H1 (cell line): ENCODE results near the gene TRIM27. TPM values are rescaled to one million over a fixed set of nuclear protein-coding genes. Genes with fewer than 3 reads are reported as not detected.

Experiments
- CTCF ChIA-PET: fragments of 300-600 bp; sonication (Branson Sonifier 250); formaldehyde crosslinking; loops from one replicate; lab custom pipeline; 2021; ENCODE audit not compliant: partially characterized antibody; lab: Charles Lee
- POLR2A ChIA-PET: fragments of 300-600 bp; sonication (Branson Sonifier 250); formaldehyde crosslinking; loops from one replicate; lab custom pipeline; 2021; ENCODE audit warnings: inconsistent platforms; ENCODE audit not compliant: partially characterized antibody; lab: Charles Lee
- DNase-seq, 2 experiments: peaks; one replicate each; pipeline versions ENCODE4 v3.0.0 to v3.0.0-alpha.2; 2010 to 2022; ENCODE audit warnings: low spot score in 2 of 2, low read depth in 1 of 2, mixed read lengths in 1 of 2
- FAIRE-seq: peaks from 2 replicates; lab custom pipeline; 2011; peaks lifted over from hg19 to GRCh38; lab: Jason Lieb, UNC
- H2AFZ ChIP-seq: 2 replicates; pipeline ENCODE4 v1.8.1; 2012; ENCODE audit warnings: low read length, inconsistent platforms
- H2AK5ac ChIP-seq: 2 replicates; pipeline ENCODE4 v1.6.1; 2013; ENCODE audit warnings: low read depth, low read length
- H2BK120ac ChIP-seq: replicated peaks from 2 replicates; pipeline ENCODE3; 2013; ENCODE audit warnings: low read depth, low read length, inconsistent platforms
- H2BK12ac ChIP-seq: 2 replicates; pipeline ENCODE4 v1.6.1; 2013; ENCODE audit warnings: low read depth, low read length
- H2BK15ac ChIP-seq: 2 replicates; pipeline ENCODE4 v1.6.1; 2013; ENCODE audit warnings: low read length
- H2BK20ac ChIP-seq: 2 replicates; pipeline ENCODE4 v1.6.1; 2013; ENCODE audit warnings: low read length
- H2BK5ac ChIP-seq: 2 replicates; pipeline ENCODE4 v1.6.1; 2013; ENCODE audit warnings: low read depth, low read length
- H3K14ac ChIP-seq: 2 replicates; pipeline ENCODE4 v1.6.1; 2013; ENCODE audit warnings: inconsistent platforms; ENCODE audit not compliant: insufficient read length
- H3K18ac ChIP-seq: 2 replicates; pipeline ENCODE4 v1.6.1; 2013; ENCODE audit warnings: low read length; ENCODE audit errors: extremely low read depth
- H3K23ac ChIP-seq: 2 replicates; pipeline ENCODE4 v1.6.1; 2013; ENCODE audit warnings: inconsistent platforms; ENCODE audit not compliant: insufficient read length
- H3K23me2 ChIP-seq: 2 replicates; pipeline ENCODE4 v1.6.1; 2013; ENCODE audit warnings: low read depth, low read length
- H3K27ac ChIP-seq: 2 replicates; pipeline ENCODE4 v1.6.1; 2011; ENCODE audit warnings: low read depth, low read length, inconsistent platforms
- H3K27me3 ChIP-seq, 4 experiments: replicated peaks in 1 of 4; 1 replicate in 1 of 4; 2 replicates in 3 of 4; pipeline versions ENCODE4 v1.6.1 to v1.8.1; 2011 to 2013; ENCODE audit warnings: low read length in 3 of 4, mild to moderate bottlenecking in 3 of 4, inconsistent platforms in 2 of 4, mixed read lengths in 2 of 4, moderate library complexity in 1 of 4; ENCODE audit not compliant: control insufficient read depth in 3 of 4, insufficient read depth in 3 of 4; ENCODE audit errors: extremely low read depth in 1 of 4
- H3K36me3 ChIP-seq, 4 experiments: 2 replicates each; pipeline versions ENCODE4 v1.6.1 to v1.8.1; 2011 to 2013; ENCODE audit warnings: mild to moderate bottlenecking in 4 of 4, low read length in 3 of 4, moderate library complexity in 2 of 4, control low read depth in 1 of 4, inconsistent platforms in 1 of 4; ENCODE audit not compliant: insufficient read depth in 4 of 4, control insufficient read depth in 2 of 4
- H3K4ac ChIP-seq: replicated peaks from 2 replicates; pipeline ENCODE3; 2013; ENCODE audit warnings: low read length, low read depth, mixed read lengths, inconsistent platforms; ENCODE audit not compliant: insufficient read length
- H3K4me1 ChIP-seq, 4 experiments: replicated peaks in 1 of 4; 1 replicate in 1 of 4; 2 replicates in 3 of 4; pipeline versions ENCODE4 v1.6.1 to v1.8.1; 2011 to 2013; ENCODE audit warnings: low read length in 3 of 4, inconsistent platforms in 2 of 4, mixed read lengths in 1 of 4; ENCODE audit not compliant: insufficient read depth in 4 of 4, control insufficient read depth in 3 of 4
- H3K4me2 ChIP-seq, 2 experiments: 2 replicates each; pipeline versions ENCODE4 v1.6.1 to v1.8.1; 2011 to 2013; ENCODE audit warnings: low read depth in 2 of 2, low read length in 2 of 2, control low read depth in 1 of 2, inconsistent platforms in 1 of 2, mild to moderate bottlenecking in 1 of 2; ENCODE audit not compliant: insufficient read depth in 1 of 2
- H3K4me3 ChIP-seq, 4 experiments: fragments of 200-600, 300-600 bp in 1 of 4; sonication (generic), shearing (Covaris generic), sonication (Bioruptor Twin) in 1 of 4; 2 replicates each; pipeline versions ENCODE4 v1.5.1 to v1.8.1; 2011 to 2016; ENCODE audit warnings: low read length in 4 of 4, low read depth in 3 of 4, control low read depth in 2 of 4, inconsistent platforms in 2 of 4, mild to moderate bottlenecking in 2 of 4, mixed read lengths in 1 of 4, moderate library complexity in 1 of 4; ENCODE audit not compliant: insufficient read depth in 2 of 4; ENCODE audit errors: extremely low read depth in 1 of 4
- H3K56ac ChIP-seq: replicated peaks from 2 replicates; pipeline ENCODE3; 2013; ENCODE audit warnings: low read depth, mild to moderate bottlenecking, mixed read lengths, low read length, inconsistent platforms; ENCODE audit not compliant: insufficient read length
- H3K79me1 ChIP-seq: 2 replicates; pipeline ENCODE4 v1.6.1; 2013; ENCODE audit warnings: low read depth, low read length, control low read depth
- H3K79me2 ChIP-seq, 2 experiments: 2 replicates each; pipeline versions ENCODE4 v1.6.1 to v1.8.1; 2012 to 2013; ENCODE audit warnings: low read length in 2 of 2, mild to moderate bottlenecking in 2 of 2, inconsistent platforms in 1 of 2; ENCODE audit not compliant: insufficient read depth in 2 of 2, control insufficient read depth in 1 of 2
- H3K9ac ChIP-seq, 4 experiments: replicated peaks in 1 of 4; 1 replicate in 1 of 4; 2 replicates in 3 of 4; pipeline versions ENCODE4 v1.6.1 to v1.8.1; 2011 to 2013; ENCODE audit warnings: low read depth in 3 of 4, low read length in 3 of 4, control low read depth in 2 of 4, mild to moderate bottlenecking in 2 of 4, moderate library complexity in 2 of 4, inconsistent platforms in 1 of 4; ENCODE audit errors: extremely low read depth in 1 of 4
- H3K9me3 ChIP-seq, 2 experiments: 2 replicates each; pipeline versions ENCODE4 v1.6.1 to v1.8.1; 2012 to 2013; ENCODE audit warnings: mild to moderate bottlenecking in 2 of 2, moderate library complexity in 2 of 2, control low read depth in 1 of 2, inconsistent platforms in 1 of 2, low read depth in 1 of 2, low read length in 1 of 2, mixed read lengths in 1 of 2; ENCODE audit not compliant: insufficient read depth in 2 of 2
- H4K20me1 ChIP-seq, 2 experiments: replicated peaks in 1 of 2; 2 replicates each; pipeline versions ENCODE3 to v1.8.1; 2011 to 2013; ENCODE audit warnings: inconsistent platforms in 2 of 2, low read length in 2 of 2, mild to moderate bottlenecking in 1 of 2; ENCODE audit not compliant: insufficient read depth in 2 of 2, control insufficient read depth in 1 of 2
- H4K5ac ChIP-seq: 2 replicates; pipeline ENCODE4 v1.6.1; 2013; ENCODE audit warnings: low read length, low read depth, mixed read lengths, inconsistent platforms; ENCODE audit not compliant: insufficient read length
- H4K8ac ChIP-seq: 2 replicates; pipeline ENCODE4 v1.8.0; 2013; ENCODE audit warnings: mild to moderate bottlenecking, moderate library complexity, low read length, inconsistent platforms; ENCODE audit not compliant: insufficient read depth; ENCODE audit errors: extremely low read depth
- H4K91ac ChIP-seq: replicated peaks from 2 replicates; pipeline ENCODE3; 2013; ENCODE audit warnings: low read length, mixed read lengths, inconsistent platforms; ENCODE audit not compliant: insufficient read length
- ASH2L ChIP-seq: fragments of 200-600, 300-600 bp; sonication (generic); IDR thresholded peaks from one replicate; pipeline ENCODE4 v1.7.1; 2017; ENCODE audit warnings: low read length
- BCL11A ChIP-seq, 2 experiments: IDR thresholded peaks; one replicate each; pipeline ENCODE4 v1.6.1; 2011; ENCODE audit warnings: low read depth in 2 of 2, low read length in 2 of 2, mild to moderate bottlenecking in 2 of 2
- CHD2 ChIP-seq: IDR thresholded peaks from 2 replicates; pipeline ENCODE4 v1.6.1; 2012; ENCODE audit warnings: low read length, improper control_type of control experiment
- JUND ChIP-seq: IDR thresholded peaks from 2 replicates; pipeline ENCODE4 v1.6.1; 2011; ENCODE audit warnings: mild to moderate bottlenecking, improper control_type of control experiment, low read length
- RBBP5 ChIP-seq: IDR thresholded peaks from 2 replicates; pipeline ENCODE4 v1.7.1; 2012; ENCODE audit warnings: low read depth, mild to moderate bottlenecking, inconsistent platforms, low read length, moderate library complexity, borderline replicate concordance
- SIRT6 ChIP-seq: IDR thresholded peaks from one replicate; pipeline ENCODE4 v1.7.1; 2012; ENCODE audit warnings: low read length, inconsistent platforms
- WGBS, 2 experiments: shearing (Covaris generic) in 1 of 2; methylation state at CpG; one replicate each; pipeline versions ENCODE4 v1.1.6 to v1.1.7; 2013 to 2015; ENCODE audit warnings: low lambda C conversion rate in 2 of 2, mixed read lengths in 2 of 2, inconsistent platforms in 1 of 2, low coverage in 1 of 2, missing lambda C conversion rate in 1 of 2; ENCODE audit not compliant: insufficient replicate concordance in 2 of 2, insufficient coverage in 1 of 2, insufficient read length in 1 of 2; ENCODE audit errors: extremely low coverage in 1 of 2, missing lambda C conversion rate in 1 of 2; 5-methylcytosine and 5-hydroxymethylcytosine counted together
- polyA plus RNA-seq, 7 experiments: library from polyadenylated mRNA; depleted of rRNA in 3 of 7; stranded (reverse) in 5 of 7; unstranded in 2 of 7; fragments of >200 nt in 5 of 7; fragments of 200-250 nt in 2 of 7; gene quantifications; 1 replicate in 5 of 7; 2 replicates in 1 of 7; 4 replicates in 1 of 7; pipeline versions ENCODE4 v1.2.1 to v1.2.3, GENCODE V29; 2011 to 2013; ENCODE audit warnings: missing spikeins in 2 of 7, mixed read lengths in 2 of 7
- total RNA-seq: library from RNA; stranded (reverse); fragmentation: NEBNext Ultra II Directional; extraction: Animal tissue kit (Norgen Biotek cat#: 25700); gene quantifications from 2 replicates; pipeline ENCODE4 v1.2.1, GENCODE V29; 2021

Gene TRIM27
- total and polyA plus RNA-seq, 2 of the 8 experiments (the other 6 are each of a cell fraction or from before 2014, with no cell fraction given), result 76.4 to 85.9 TPM

- H3K4me2 ChIP-seq, result no peak overlapping the region
- ChIA-PET POLR2A (interaction anchor here (1.0 to 2.8 kb wide), 4 partner anchors 8 to 59 kb away, joined by 3 to 10 read pairs (median 6); no protein-coding TSS in a partner anchor), CTCF (interaction anchor here (0.6 to 2.3 kb wide), 5 partner anchors 7 to 1289 kb away, joined by 3 to 6 read pairs (median 4); no protein-coding TSS in a partner anchor)
- WGBS, 2 experiments, result 88% methylated on average over 4 of the region's 4 CpGs; no CpG with 5 or more reads in 1 of the 2 experiments
- no peak overlapping the region for H3K9ac ChIP-seq
- H2BK15ac ChIP-seq, result no peak overlapping the region
- H4K91ac ChIP-seq, result no peak overlapping the region
- H3K4ac ChIP-seq, result no peak overlapping the region
- no peaks in the 10 kb centered on the region for H3K27me3 ChIP-seq
- no peaks in the 10 kb centered on the region for H3K79me2 ChIP-seq
- H3K27ac ChIP-seq, result no peak overlapping the region
- no peak overlapping the region for H4K8ac ChIP-seq
- no peak overlapping the region for H3K18ac ChIP-seq
- no peaks in the 10 kb centered on the region for H3K23me2 ChIP-seq
- H4K20me1 ChIP-seq, result no peaks in the 10 kb centered on the region
- H2BK20ac ChIP-seq, result no peak overlapping the region
- H3K23ac ChIP-seq, result no peak overlapping the region
- H3K4me1 ChIP-seq, result no peaks in the 10 kb centered on the region
- H2BK120ac ChIP-seq, result no peak overlapping the region
- H2BK5ac ChIP-seq, result no peak overlapping the region
- DNase-seq, result no peak
- FAIRE-seq, result no peak
- H3K79me1 ChIP-seq, result no peaks in the 10 kb centered on the region
- no peak overlapping the region for H2AFZ ChIP-seq
- H2BK12ac ChIP-seq, result no peak overlapping the region
- no peak overlapping the region for H2AK5ac ChIP-seq
- no peak overlapping the region for H3K4me3 ChIP-seq
- no peaks in the 10 kb centered on the region for H3K36me3 ChIP-seq
- no peak overlapping the region for H3K14ac ChIP-seq
- no peak overlapping the region for H4K5ac ChIP-seq
- no peak overlapping the region for H3K56ac ChIP-seq
- TF ChIP-seq JUND (no peak), SIRT6 (no peak), ASH2L (no peak), BCL11A (IDR thresholded peaks at IDR 0.05; ENCODE audit: low read depth in 2 of 2, low read length in 2 of 2) (no peak), CHD2 (no peak), RBBP5 (no peak)
- peaks cover 0 to 10% of the 10 kb centered on the region in 2 experiments; a peak in 3 of 4 replicates for H3K9me3 ChIP-seq
Measured at GRCh38 chr6:28887796-28888496, 35.8 kb downstream of the TRIM27 start.
